ENCODE measurements around the gene PDK1. TPM values are rescaled to one million over a fixed set of nuclear protein-coding genes. Genes with fewer than 3 reads are reported as not detected.

PDK1 gene
- total and polyA plus RNA-seq, 8 donors: 5.4 to 22.5 (median 12.1) TPM

DNA sequence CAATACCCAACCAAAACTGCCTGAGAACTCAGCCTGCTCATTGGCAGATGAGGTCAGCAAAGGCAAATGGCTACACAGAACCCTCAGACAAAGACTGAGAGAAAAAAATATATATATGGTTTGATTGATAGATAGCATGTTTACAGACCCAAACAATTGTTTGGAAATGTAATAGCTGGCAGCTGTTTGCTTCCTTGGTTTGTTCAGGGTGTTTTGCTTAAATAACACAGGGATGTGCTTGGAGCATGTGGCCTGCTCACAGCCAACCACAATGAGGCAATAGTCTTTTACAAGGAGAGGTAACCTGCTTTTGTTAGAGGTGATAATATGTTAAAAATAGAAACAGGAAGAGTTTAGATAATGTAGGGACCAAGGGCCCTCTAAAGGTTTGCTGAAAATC, 84.5 kb downstream of the PDK1 start:
- Histone ChIP-seq H3K9me3 (no peaks in the 10 kb centered on the region), H3K4me3 (no peak overlapping the region), H3K36me3 (no peaks in the 10 kb centered on the region), H3K27me3 (no peaks in the 10 kb centered on the region), H3K4me1 (peaks cover 0 to 3% of the 10 kb centered on the region in 2 donors), H3K27ac (no peak overlapping the region)
- ATAC-seq (no peak), DNase-seq (no peak)
- intact Hi-C loops (cut with DNase I): no loop called here
- TF ChIP-seq, protein P1, sequence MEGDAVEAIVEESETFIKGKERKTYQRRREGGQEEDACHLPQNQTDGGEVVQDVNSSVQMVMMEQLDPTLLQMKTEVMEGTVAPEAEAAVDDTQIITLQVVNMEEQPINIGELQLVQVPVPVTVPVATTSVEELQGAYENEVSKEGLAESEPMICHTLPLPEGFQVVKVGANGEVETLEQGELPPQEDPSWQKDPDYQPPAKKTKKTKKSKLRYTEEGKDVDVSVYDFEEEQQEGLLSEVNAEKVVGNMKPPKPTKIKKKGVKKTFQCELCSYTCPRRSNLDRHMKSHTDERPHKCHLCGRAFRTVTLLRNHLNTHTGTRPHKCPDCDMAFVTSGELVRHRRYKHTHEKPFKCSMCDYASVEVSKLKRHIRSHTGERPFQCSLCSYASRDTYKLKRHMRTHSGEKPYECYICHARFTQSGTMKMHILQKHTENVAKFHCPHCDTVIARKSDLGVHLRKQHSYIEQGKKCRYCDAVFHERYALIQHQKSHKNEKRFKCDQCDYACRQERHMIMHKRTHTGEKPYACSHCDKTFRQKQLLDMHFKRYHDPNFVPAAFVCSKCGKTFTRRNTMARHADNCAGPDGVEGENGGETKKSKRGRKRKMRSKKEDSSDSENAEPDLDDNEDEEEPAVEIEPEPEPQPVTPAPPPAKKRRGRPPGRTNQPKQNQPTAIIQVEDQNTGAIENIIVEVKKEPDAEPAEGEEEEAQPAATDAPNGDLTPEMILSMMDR (IDR thresholded peaks at IDR 0.05): no peak

DNA sequence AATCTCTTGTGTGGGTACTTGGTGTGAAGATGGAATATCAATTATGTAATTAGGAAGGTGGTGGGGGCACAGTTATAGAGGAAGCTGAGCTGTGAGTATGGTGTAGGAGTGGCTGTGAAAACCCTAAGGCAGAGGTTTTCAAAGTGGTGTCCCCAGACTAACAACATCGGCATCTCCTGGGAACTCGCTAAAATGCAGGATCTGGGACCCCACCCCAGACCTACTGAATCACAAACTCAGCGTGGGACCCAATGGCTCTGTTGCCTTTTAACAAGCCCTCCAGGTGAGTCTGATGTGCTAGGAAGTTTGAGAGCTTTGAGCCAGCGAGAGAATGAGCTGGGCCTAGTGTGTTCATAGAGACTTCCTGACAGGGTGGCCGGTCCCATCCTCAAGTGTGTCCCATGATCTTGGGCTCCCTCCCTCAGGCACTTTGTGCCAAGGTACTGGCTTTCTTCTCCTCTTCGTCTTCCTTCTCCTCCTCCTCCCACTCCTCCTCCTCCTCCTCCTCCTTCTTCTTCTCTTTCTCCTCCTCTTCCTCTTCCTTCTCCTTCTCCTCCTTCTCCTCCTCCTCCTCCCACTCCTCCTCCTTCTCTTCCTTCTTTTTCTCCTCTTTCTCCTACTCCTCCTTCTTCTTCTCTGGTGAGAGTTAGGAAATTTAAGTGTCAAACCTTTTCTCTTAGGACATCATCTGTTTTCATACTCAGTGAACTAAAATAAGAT, 86.6 kb downstream of the PDK1 start:
- no peaks in the 10 kb centered on the region for H3K36me3 ChIP-seq
- H3K4me3 ChIP-seq: no peak overlapping the region
- no peaks in the 10 kb centered on the region for H3K27me3 ChIP-seq
- H3K9me3 ChIP-seq: no peaks in the 10 kb centered on the region
- intact Hi-C loops (cut with DNase I): no loop called here
- TF ChIP-seq, protein P1 (IDR thresholded peaks at IDR 0.05): no peak
- no peak overlapping the region for H3K27ac ChIP-seq
- ATAC-seq (no peak), DNase-seq (no peak)
- peaks cover 0 to 3% of the 10 kb centered on the region in 2 donors for H3K4me1 ChIP-seq

DNA sequence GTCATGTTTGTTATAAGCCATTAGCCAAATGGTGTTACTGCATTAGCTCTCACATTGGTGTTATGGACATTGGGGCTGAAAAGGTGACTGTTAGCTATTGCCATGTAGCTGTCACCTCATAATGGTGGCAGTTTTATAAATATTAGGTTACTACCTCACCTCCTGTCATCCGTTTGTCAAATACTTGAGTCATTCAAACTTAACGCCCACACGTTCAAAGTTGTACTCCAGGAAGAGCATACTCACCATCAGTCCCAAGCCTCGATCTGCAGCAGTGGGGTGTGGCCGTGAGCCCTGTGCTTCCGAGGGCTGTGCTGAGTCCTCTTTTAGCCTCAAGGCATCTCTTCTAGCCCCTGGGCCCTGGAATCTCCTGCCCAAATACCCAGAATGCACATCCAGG, 87.3 kb downstream of the PDK1 start:
- no peaks in the 10 kb centered on the region for H3K9me3 ChIP-seq
- TF ChIP-seq, protein P1 (IDR thresholded peaks at IDR 0.05): no peak
- no peak overlapping the region for H3K27ac ChIP-seq
- H3K4me3 ChIP-seq: no peak overlapping the region
- no peaks in the 10 kb centered on the region for H3K36me3 ChIP-seq
- ATAC-seq: peak; percentile 31
- DNase-seq: no peak
- H3K4me1 ChIP-seq: peaks cover 0 to 3% of the 10 kb centered on the region in 2 donors
- intact Hi-C loops (cut with DNase I): no loop called here
- H3K27me3 ChIP-seq: no peaks in the 10 kb centered on the region

DNA sequence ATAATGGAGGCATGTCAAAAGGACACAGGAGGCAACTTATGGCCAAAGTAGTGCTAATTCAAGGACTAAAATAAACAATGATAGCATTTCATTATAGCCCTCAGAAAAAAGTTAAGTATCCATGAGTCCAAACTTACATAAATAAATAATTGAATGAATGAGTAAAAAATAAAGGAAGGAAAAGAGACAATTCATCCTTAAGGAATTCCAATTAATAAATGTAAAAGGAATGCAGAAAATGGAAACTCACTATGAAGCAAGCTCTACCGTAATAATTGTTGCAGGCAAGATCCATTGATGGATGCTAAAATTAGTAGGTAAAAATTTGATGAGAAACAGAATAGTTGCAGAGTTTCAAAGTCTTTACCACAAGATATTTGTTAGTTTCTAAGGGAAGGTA, 91.5 kb downstream of the PDK1 start:
- Histone ChIP-seq H3K27me3 (no peaks in the 10 kb centered on the region), H3K4me3 (no peak overlapping the region), H3K36me3 (no peaks in the 10 kb centered on the region), H3K27ac (no peak overlapping the region), H3K9me3 (peaks cover 0 to 3% of the 10 kb centered on the region in 2 donors), H3K4me1 (no peaks in the 10 kb centered on the region)
- intact Hi-C loops (cut with DNase I): no loop called here
- TF ChIP-seq, protein P1 (IDR thresholded peaks at IDR 0.05): no peak
- DNase-seq: no peak
- no peak for ATAC-seq

DNA sequence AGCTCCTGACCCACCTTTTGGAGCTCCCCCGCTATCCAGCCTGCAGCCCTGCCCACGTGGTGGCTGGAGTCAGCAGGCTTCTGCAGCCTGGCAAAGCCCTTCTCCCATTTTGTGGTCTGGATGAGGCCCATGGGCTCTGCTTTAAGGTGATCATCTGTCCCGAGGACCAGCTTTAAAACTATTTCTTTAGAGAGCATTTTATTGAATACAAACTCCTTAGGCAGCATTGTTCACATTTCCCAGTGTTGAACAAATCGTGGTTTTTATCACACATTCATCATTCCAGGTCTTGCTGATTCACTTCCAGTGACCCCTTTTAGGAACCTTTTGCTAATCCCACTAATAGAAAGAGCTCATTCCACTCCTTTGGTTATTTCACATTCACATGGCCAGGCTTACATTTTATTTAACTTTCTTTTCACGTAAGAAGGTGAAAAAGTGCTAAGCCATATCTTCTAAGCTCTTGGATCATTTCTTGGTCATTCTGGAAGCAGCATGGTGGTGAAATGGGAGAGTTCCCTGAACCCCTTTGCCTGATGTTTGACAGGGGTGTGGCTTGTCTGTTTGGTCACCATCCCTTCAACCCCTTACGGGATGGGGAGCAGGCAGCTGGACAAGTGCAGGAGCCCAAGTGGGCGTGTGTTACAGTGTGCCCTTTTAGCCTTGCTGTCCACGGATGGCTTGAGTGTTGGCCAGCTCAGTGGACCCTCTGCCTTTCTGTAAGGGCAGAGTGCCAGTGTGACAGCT, 99.4 kb downstream of the PDK1 start:
- intact Hi-C loops (cut with DNase I): no loop called here
- DNase-seq: no peak
- Histone ChIP-seq H3K4me3 (no peak overlapping the region), H3K27ac (no peak overlapping the region), H3K9me3 (peaks cover 0 to 32% of the 10 kb centered on the region in 2 donors), H3K4me1 (no peaks in the 10 kb centered on the region), H3K36me3 (no peaks in the 10 kb centered on the region), H3K27me3 (no peaks in the 10 kb centered on the region)
- TF ChIP-seq, protein P1 (IDR thresholded peaks at IDR 0.05): no peak
- ATAC-seq: no peak
